SU-DHL-6 (cell line): ENCODE results near the gene NAMPT.

ENCODE experiments used
- H2AFZ ChIP-seq: fragments of 200-600 bp; sonication (generic); 2 replicates; pipeline ENCODE4 v1.6.1; 2014; ENCODE audit warnings: low read depth, mild to moderate bottlenecking, moderate library complexity, mixed read lengths, antibody characterized with exemption, low read length; ENCODE audit not compliant: severe bottlenecking
- H3F3A ChIP-seq: fragments of 200-600 bp; shearing (Covaris generic); 2 replicates; pipeline ENCODE4 v1.6.0; 2016; ENCODE audit warnings: antibody characterized with exemption, mild to moderate bottlenecking; ENCODE audit not compliant: insufficient read depth
- H3K27ac ChIP-seq: fragments of 200-600 bp; sonication (generic); 2 replicates; pipeline ENCODE4 v1.5.1; 2016; ENCODE audit warnings: low read depth, mild to moderate bottlenecking, low read length, moderate library complexity, mixed read lengths
- H3K27me3 ChIP-seq: fragments of 200-600 bp; sonication (generic), shearing (Covaris generic); 2 replicates; pipeline ENCODE4 v1.6.0; 2014; ENCODE audit warnings: mild to moderate bottlenecking, low read length
- H3K36me3 ChIP-seq: fragments of 200-600 bp; sonication (generic); 2 replicates; pipeline ENCODE4 v1.6.1; 2014; ENCODE audit warnings: mild to moderate bottlenecking, low read length, mixed read lengths
- H3K4me2 ChIP-seq: fragments of 300-600, 200-600 bp; shearing (Covaris generic), sonication (generic); 2 replicates; pipeline ENCODE4 v1.6.0; 2014; ENCODE audit warnings: low read length, low read depth, mild to moderate bottlenecking; ENCODE audit not compliant: poor library complexity, severe bottlenecking
- H3K4me3 ChIP-seq: fragments of 200-600 bp; sonication (generic); 2 replicates; pipeline ENCODE4 v1.5.1; 2014; ENCODE audit warnings: antibody characterized with exemption, low read length, mild to moderate bottlenecking, mixed read lengths; ENCODE audit not compliant: insufficient read depth, poor library complexity, severe bottlenecking
- H3K79me2 ChIP-seq: fragments of 200-600 bp; sonication (generic); 2 replicates; pipeline ENCODE4 v1.6.1; 2014; ENCODE audit warnings: mild to moderate bottlenecking, low read length, moderate library complexity; ENCODE audit not compliant: insufficient read depth
- H3K9ac ChIP-seq: fragments of 200-600 bp; sonication (generic); 2 replicates; pipeline ENCODE4 v1.7.0; 2014; ENCODE audit warnings: mild to moderate bottlenecking, low read length
- H3K9me2 ChIP-seq: fragments of 200-600 bp; sonication (generic); replicated peaks from 2 replicates; pipeline ENCODE4 v1.6.1; 2014; ENCODE audit warnings: low read length; ENCODE audit not compliant: insufficient read depth
- H3K9me3 ChIP-seq: fragments of 200-600 bp; sonication (generic); 2 replicates; pipeline ENCODE4 v1.6.1; 2014; ENCODE audit warnings: low read length, mixed read lengths; ENCODE audit not compliant: insufficient read depth
- H4K20me1 ChIP-seq: fragments of 200-600 bp; sonication (generic); 2 replicates; pipeline ENCODE4 v1.6.1; 2014; ENCODE audit warnings: low read depth, mild to moderate bottlenecking, antibody characterized with exemption, low read length, moderate library complexity, mixed read lengths
- CTCF ChIP-seq: fragments of 200-600 bp; sonication (generic); IDR thresholded peaks from one replicate; pipeline ENCODE4 v1.5.1; 2017; ENCODE audit warnings: antibody characterized with exemption, mild to moderate bottlenecking, low read length, moderate library complexity; ENCODE audit not compliant: insufficient read depth, poor library complexity, severe bottlenecking
- EZH2phosphoT487 ChIP-seq: fragments of 200-600 bp; sonication (generic), shearing (Covaris generic); conservative IDR thresholded peaks from 2 replicates; pipeline ENCODE4 v1.6.1; 2018; ENCODE audit warnings: mild to moderate bottlenecking, antibody characterized with exemption, low read length, moderate library complexity, mixed read lengths

NAMPT gene

GRCh38 chr7:106243893-106244292 is 40.9 kb downstream of the NAMPT start:
- no peak overlapping the region for H3K4me2 ChIP-seq
- TF ChIP-seq CTCF: no peak
- TF ChIP-seq EZH2phosphoT487: no peak
- peaks cover 4% of the 10 kb centered on the region; the same call in 1 of the 2 replicates for H3F3A ChIP-seq
- 0 out of 2 replicates have a peak, but pooled peaks cover 3% of the 10 kb centered on the region for H3K9me3 ChIP-seq
- no peak overlapping the region for H3K9ac ChIP-seq
- no peaks in the 10 kb centered on the region for H4K20me1 ChIP-seq
- H3K9me2 ChIP-seq: no peaks in the 10 kb centered on the region
- H3K27ac ChIP-seq: no peak overlapping the region
- no peaks in the 10 kb centered on the region for H3K27me3 ChIP-seq
- no peak overlapping the region for H3K4me3 ChIP-seq
- no peak overlapping the region for H2AFZ ChIP-seq
- no peaks in the 10 kb centered on the region for H3K79me2 ChIP-seq
- peaks cover 16% of the 10 kb centered on the region for H3K36me3 ChIP-seq

GRCh38 chr7:106239406-106239805 is 45.4 kb downstream of the NAMPT start:
- peaks cover 4% of the 10 kb centered on the region; the same call in 1 of the 2 replicates for H3F3A ChIP-seq
- H3K9me2 ChIP-seq: no peaks in the 10 kb centered on the region
- no peak overlapping the region for H3K27ac ChIP-seq
- H3K36me3 ChIP-seq: no peaks in the 10 kb centered on the region
- H3K4me3 ChIP-seq: no peak overlapping the region
- H3K27me3 ChIP-seq: no peaks in the 10 kb centered on the region
- no peaks in the 10 kb centered on the region for H3K79me2 ChIP-seq
- H3K9ac ChIP-seq: no peak overlapping the region
- H3K4me2 ChIP-seq: no peak overlapping the region
- H2AFZ ChIP-seq: no peak overlapping the region
- no peaks in the 10 kb centered on the region for H3K9me3 ChIP-seq
- H4K20me1 ChIP-seq: no peaks in the 10 kb centered on the region
- TF ChIP-seq EZH2phosphoT487 (no peak), CTCF (no peak)

GRCh38 chr7:106238830-106239229 is 46.0 kb downstream of the NAMPT start:
- Histone ChIP-seq H3K9me3 (no peaks in the 10 kb centered on the region), H3K4me2 (no peak overlapping the region), H2AFZ (no peak overlapping the region), H3K36me3 (no peaks in the 10 kb centered on the region), H3K4me3 (no peak overlapping the region), H3K79me2 (no peaks in the 10 kb centered on the region), H3K9me2 (no peaks in the 10 kb centered on the region), H3F3A (0 out of 2 replicates have a peak, but pooled peaks cover under 1% of the 10 kb centered on the region), H4K20me1 (no peaks in the 10 kb centered on the region), H3K9ac (no peak overlapping the region), H3K27ac (no peak overlapping the region), H3K27me3 (no peaks in the 10 kb centered on the region)
- TF ChIP-seq CTCF (no peak), EZH2phosphoT487 (no peak)
